SJCRH30 (cell line): ENCODE results near the gene PTX4. TPM values are rescaled to one million over a fixed set of nuclear protein-coding genes. Genes with fewer than 3 reads are reported as not detected.

Experiments
- DNase-seq, 2 experiments: peaks; one replicate each; pipeline ENCODE4 v3.0.0-alpha.2; 2015 to 2020
- H3K27ac ChIP-seq: fragments of 250-450 bp; sonication (Bioruptor Pico); 2 replicates; pipeline ENCODE4 v1.5.1; 2020; ENCODE audit warnings: mild to moderate bottlenecking, moderate library complexity
- H3K27me3 ChIP-seq: fragments of 250-450 bp; sonication (Bioruptor Pico); 2 replicates; pipeline ENCODE4 v1.5.1; 2020; ENCODE audit warnings: mild to moderate bottlenecking, moderate library complexity
- H3K36me3 ChIP-seq: fragments of 250-450 bp; sonication (Bioruptor Pico); 2 replicates; pipeline ENCODE4 v1.5.1; 2020; ENCODE audit warnings: mild to moderate bottlenecking, moderate library complexity
- H3K4me1 ChIP-seq: fragments of 250-450 bp; sonication (Bioruptor Pico); 2 replicates; pipeline ENCODE4 v1.5.1; 2020; ENCODE audit warnings: mild to moderate bottlenecking, moderate library complexity
- H3K4me3 ChIP-seq: fragments of 250-450 bp; sonication (Bioruptor Pico); 2 replicates; pipeline ENCODE4 v1.5.1; 2020; ENCODE audit warnings: mild to moderate bottlenecking, moderate library complexity
- H3K9me3 ChIP-seq: fragments of 250-450 bp; sonication (Bioruptor Pico); replicated peaks from 2 replicates; pipeline ENCODE4 v1.5.1; 2020; ENCODE audit warnings: mild to moderate bottlenecking, moderate library complexity
- total RNA-seq: library from RNA; depleted of rRNA; stranded (reverse); fragments of >200 nt; shearing (Covaris generic); gene quantifications from 2 replicates; pipeline ENCODE4 v1.2.3, GENCODE V29; 2014

PTX4 gene
- total RNA-seq, 1 experiment from 2014 or later, result not detected

- no peak overlapping the region for H3K4me3 ChIP-seq
- no peak overlapping the region for H3K27ac ChIP-seq
- no peak for DNase-seq
- peaks cover 9% of the 10 kb centered on the region; the same call in 1 of the 2 replicates for H3K27me3 ChIP-seq
- H3K36me3 ChIP-seq, result no peaks in the 10 kb centered on the region
- peaks cover 13% of the 10 kb centered on the region; the same call in 1 of the 2 replicates for H3K4me1 ChIP-seq
- H3K9me3 ChIP-seq, result no peaks in the 10 kb centered on the region
Measured at GRCh38 chr16:1528921-1529537, 40.3 kb upstream of the PTX4 start.

GRCh38 chr16:1527836-1528811, 39.4 kb upstream of the PTX4 start:
- H3K36me3 ChIP-seq, result no peaks in the 10 kb centered on the region
- no peaks in the 10 kb centered on the region for H3K9me3 ChIP-seq
- no peak overlapping the region for H3K4me3 ChIP-seq
- H3K27me3 ChIP-seq, result peaks cover 9% of the 10 kb centered on the region; the same call in 1 of the 2 replicates
- no peak for DNase-seq
- peaks cover 4% of the 10 kb centered on the region; the same call in 1 of the 2 replicates for H3K4me1 ChIP-seq
- no peak overlapping the region for H3K27ac ChIP-seq

GRCh38 chr16:1526608-1527555, 38.1 kb upstream of the PTX4 start:
- H3K27me3 ChIP-seq, result peaks cover 9% of the 10 kb centered on the region; the same call in 1 of the 2 replicates
- DNase-seq, result no peak
- no peak overlapping the region for H3K4me3 ChIP-seq
- H3K4me1 ChIP-seq, result no peaks in the 10 kb centered on the region
- no peak overlapping the region for H3K27ac ChIP-seq
- H3K36me3 ChIP-seq, result no peaks in the 10 kb centered on the region
- H3K9me3 ChIP-seq, result no peaks in the 10 kb centered on the region

- Histone ChIP-seq H3K4me3 (no peak overlapping the region), H3K9me3 (no peaks in the 10 kb centered on the region), H3K27ac (no peak overlapping the region), H3K4me1 (no peaks in the 10 kb centered on the region), H3K27me3 (0 out of 2 replicates have a peak, but pooled peaks cover 5% of the 10 kb centered on the region), H3K36me3 (no peaks in the 10 kb centered on the region)
- DNase-seq, result no peak
Measured at GRCh38 chr16:1525871-1526607, 37.3 kb upstream of the PTX4 start.

- Histone ChIP-seq H3K27ac (no peak overlapping the region), H3K9me3 (no peaks in the 10 kb centered on the region), H3K27me3 (no peaks in the 10 kb centered on the region), H3K36me3 (no peaks in the 10 kb centered on the region), H3K4me1 (no peaks in the 10 kb centered on the region), H3K4me3 (no peak overlapping the region)
- no peak for DNase-seq
Measured at GRCh38 chr16:1524366-1524765, 35.6 kb upstream of the PTX4 start.

GRCh38 chr16:1523581-1524245, 35.0 kb upstream of the PTX4 start:
- no peak overlapping the region for H3K4me3 ChIP-seq
- DNase-seq, result no peak
- no peaks in the 10 kb centered on the region for H3K36me3 ChIP-seq
- H3K27me3 ChIP-seq, result no peaks in the 10 kb centered on the region
- no peak overlapping the region for H3K27ac ChIP-seq
- H3K4me1 ChIP-seq, result no peaks in the 10 kb centered on the region
- no peaks in the 10 kb centered on the region for H3K9me3 ChIP-seq

GRCh38 chr16:1520461-1520860, 31.7 kb upstream of the PTX4 start:
- Histone ChIP-seq H3K4me1 (no peaks in the 10 kb centered on the region), H3K9me3 (no peaks in the 10 kb centered on the region), H3K27ac (no peak overlapping the region), H3K36me3 (no peaks in the 10 kb centered on the region), H3K4me3 (no peak overlapping the region), H3K27me3 (no peaks in the 10 kb centered on the region)
- no peak for DNase-seq

GRCh38 chr16:1519831-1520230, 31.1 kb upstream of the PTX4 start:
- no peak overlapping the region for H3K27ac ChIP-seq
- DNase-seq, result no peak
- H3K27me3 ChIP-seq, result no peaks in the 10 kb centered on the region
- H3K4me1 ChIP-seq, result no peaks in the 10 kb centered on the region
- H3K36me3 ChIP-seq, result no peaks in the 10 kb centered on the region
- H3K9me3 ChIP-seq, result no peaks in the 10 kb centered on the region
- no peak overlapping the region for H3K4me3 ChIP-seq

- Histone ChIP-seq H3K27ac (no peak overlapping the region), H3K36me3 (no peaks in the 10 kb centered on the region), H3K27me3 (no peaks in the 10 kb centered on the region), H3K9me3 (no peaks in the 10 kb centered on the region), H3K4me3 (no peak overlapping the region), H3K4me1 (no peaks in the 10 kb centered on the region)
- DNase-seq, result no peak
Measured at GRCh38 chr16:1518626-1519135, 29.9 kb upstream of the PTX4 start.

- Histone ChIP-seq H3K27ac (no peak overlapping the region), H3K4me1 (no peaks in the 10 kb centered on the region), H3K9me3 (no peaks in the 10 kb centered on the region), H3K27me3 (no peaks in the 10 kb centered on the region), H3K36me3 (peaks cover 2% of the 10 kb centered on the region; the same call in 1 of the 2 replicates), H3K4me3 (no peak overlapping the region)
- DNase-seq, result no peak
Measured at GRCh38 chr16:1514507-1514906, 25.8 kb upstream of the PTX4 start.

- H3K9me3 ChIP-seq, result no peaks in the 10 kb centered on the region
- peaks cover 13% of the 10 kb centered on the region for H3K36me3 ChIP-seq
- H3K4me1 ChIP-seq, result no peaks in the 10 kb centered on the region
- no peaks in the 10 kb centered on the region for H3K27me3 ChIP-seq
- no peak overlapping the region for H3K4me3 ChIP-seq
- no peak overlapping the region for H3K27ac ChIP-seq
- no peak for DNase-seq
Measured at GRCh38 chr16:1512774-1513173, 24.0 kb upstream of the PTX4 start.

- Histone ChIP-seq H3K27me3 (no peaks in the 10 kb centered on the region), H3K4me1 (no peaks in the 10 kb centered on the region), H3K9me3 (no peaks in the 10 kb centered on the region), H3K27ac (no peak overlapping the region), H3K4me3 (no peak overlapping the region), H3K36me3 (peaks cover 17% of the 10 kb centered on the region)
- no peak for DNase-seq
Measured at GRCh38 chr16:1511662-1512569, 23.2 kb upstream of the PTX4 start.
